GM12878 (cell line): ENCODE results near the gene KLF12. TPM values are rescaled to one million over a fixed set of nuclear protein-coding genes. Genes with fewer than 3 reads are reported as not detected.

Source experiments
- ATAC-seq: fragments of 200-7000 bp; cut with Tn5 transposase; 3 replicates; pipeline ENCODE4 v1.9.1; 2020; ENCODE audit warnings: mild to moderate bottlenecking, moderate library complexity
- BruUV-seq: library from RNA; stranded (reverse); fragments of 400-500 nt; replicated peaks from 2 replicates; lab custom pipeline; 2021; lab: Mats Ljungman, UMichigan
- CTCF ChIA-PET: fragments of 300-600 bp; sonication (Branson Sonifier 250); formaldehyde crosslinking; extraction: SDS; loops from one replicate; lab custom pipeline; 2021; ENCODE audit warnings: inconsistent platforms; lab: Yijun Ruan, JAX
- POLR2A ChIA-PET: fragments of 350-600 bp; formaldehyde crosslinking; extraction: SDS; loops from one replicate; lab custom pipeline; 2021; ENCODE audit warnings: inconsistent platforms; lab: Charles Lee
- RAD21 ChIA-PET: fragments of 300-600 bp; sonication (Branson Sonifier 250); formaldehyde crosslinking; loops from one replicate; lab custom pipeline; 2023; ENCODE audit warnings: antibody characterized with exemption; ENCODE audit not compliant: unreplicated experiment; lab: Charles Lee
- SMC1A ChIA-PET: fragments of 300-600 bp; sonication (Branson Sonifier 250); formaldehyde crosslinking; loops from one replicate; lab custom pipeline; 2023; ENCODE audit not compliant: unreplicated experiment, uncharacterized antibody; lab: Charles Lee
- DNase-seq: peaks from one replicate; pipeline ENCODE4 v3.0.0-alpha.2; 2011; ENCODE audit warnings: low read depth, low spot score
- FAIRE-seq: peaks from 3 replicates; lab custom pipeline; 2011; peaks lifted over from hg19 to GRCh38; lab: Jason Lieb, UNC
- H2AFZ ChIP-seq: 2 replicates; pipeline ENCODE4 v1.6.0; 2011; ENCODE audit warnings: low read depth, low read length, control low read depth; ENCODE audit not compliant: control insufficient read depth
- H3K27ac ChIP-seq: 2 replicates; pipeline ENCODE4 v1.5.1; 2011; ENCODE audit warnings: control low read depth; ENCODE audit not compliant: control insufficient read depth, insufficient read depth
- H3K27me3 ChIP-seq, 2 experiments: replicated peaks in 1 of 2; 2 replicates each; pipeline versions ENCODE4 v1.6.0 to v1.6.1; 2011; ENCODE audit warnings: low read length in 1 of 2; ENCODE audit not compliant: control insufficient read depth in 2 of 2, insufficient read depth in 2 of 2
- H3K36me3 ChIP-seq, 2 experiments: 2 replicates each; pipeline ENCODE4 v1.5.1; 2011; ENCODE audit warnings: low read length in 1 of 2; ENCODE audit not compliant: control insufficient read depth in 2 of 2, insufficient read depth in 2 of 2
- H3K4me1 ChIP-seq: 2 replicates; pipeline ENCODE4 v1.6.1; 2011; ENCODE audit warnings: mild to moderate bottlenecking, low read length, moderate library complexity, mixed read lengths; ENCODE audit not compliant: control insufficient read depth, insufficient read depth
- H3K4me2 ChIP-seq: 2 replicates; pipeline ENCODE4 v1.6.0; 2011; ENCODE audit warnings: control low read depth; ENCODE audit not compliant: control insufficient read depth, insufficient read depth
- H3K4me3 ChIP-seq: fragments of 200-600 bp; sonication (generic); 2 replicates; pipeline ENCODE4 v1.5.1; 2016
- H3K79me2 ChIP-seq: 2 replicates; pipeline ENCODE4 v1.6.0; 2011; ENCODE audit warnings: low read length; ENCODE audit not compliant: control insufficient read depth, insufficient read depth
- H3K9ac ChIP-seq: 2 replicates; pipeline ENCODE4 v1.8.0; 2011; ENCODE audit warnings: low read length, control low read depth, mixed read lengths; ENCODE audit not compliant: control insufficient read depth, insufficient read depth
- H3K9me3 ChIP-seq: replicated peaks from 3 replicates; pipeline ENCODE4 v1.5.1; 2011; ENCODE audit warnings: mild to moderate bottlenecking, low read length; ENCODE audit not compliant: control insufficient read depth, insufficient read depth
- H4K20me1 ChIP-seq: 2 replicates; pipeline ENCODE4 v1.6.0; 2011; ENCODE audit not compliant: control insufficient read depth, insufficient read depth
- ETV6 ChIP-seq, 2 experiments: fragments of 450-650 bp in 1 of 2; IDR thresholded peaks in 1 of 2; conservative IDR thresholded peaks in 1 of 2; 2 replicates each; pipeline ENCODE4 v1.6.1; 2014; ENCODE audit warnings: antibody characterized with exemption in 1 of 2, borderline replicate concordance in 1 of 2, low read depth in 1 of 2, mild to moderate bottlenecking in 1 of 2, moderate library complexity in 1 of 2
- HDAC6 ChIP-seq: fragments of 200-600 bp; sonication (generic); IDR thresholded peaks from one replicate; pipeline ENCODE4 v1.8.0; 2017; ENCODE audit warnings: antibody characterized with exemption; ENCODE audit not compliant: unreplicated experiment
- IKZF2 ChIP-seq, 2 experiments: fragments of 450-650 bp; IDR thresholded peaks; 2 replicates each; pipeline ENCODE4 v1.6.1; 2017; ENCODE audit warnings: mild to moderate bottlenecking in 2 of 2, moderate library complexity in 2 of 2
- POLR2AphosphoS2 ChIP-seq: IDR thresholded peaks from 2 replicates; pipeline ENCODE4 v1.6.1; 2011; ENCODE audit warnings: low read depth, mild to moderate bottlenecking, low read length, improper control_type of control experiment, moderate library complexity
- SPI1 ChIP-seq: IDR thresholded peaks from 2 replicates; pipeline ENCODE4 v1.6.1; 2011; ENCODE audit warnings: low read depth, mild to moderate bottlenecking, low read length, moderate library complexity, borderline replicate concordance; ENCODE audit not compliant: insufficient read depth
- WGBS: methylation state at CpG from one replicate; pipeline ENCODE4 v1.1.6; 2016; ENCODE audit warnings: low lambda C conversion rate; ENCODE audit not compliant: insufficient replicate concordance, insufficient coverage; ENCODE audit errors: missing lambda C conversion rate; 5-methylcytosine and 5-hydroxymethylcytosine counted together
- in situ Hi-C: fragments of 300-500 bp; cut with MboI; formaldehyde crosslinking; loops from 9 replicates; pipeline ENCODE4 v1.14.3; 2018; ENCODE audit warnings: mixed read lengths
- intact Hi-C: fragments of 100-400 bp; cut with micrococcal nuclease; formaldehyde crosslinking; loops from one replicate; pipeline ENCODE4 v1.14.2; 2022; ENCODE audit not compliant: unreplicated experiment
- polyA plus RNA-seq, 11 experiments: library from polyadenylated mRNA; depleted of rRNA in 4 of 11; unstranded in 6 of 11; stranded (reverse) in 5 of 11; fragments of >200 nt; fragmentation: Nextera tagmentation in 4 of 11; fragmentation: Illumina TruSeq in 1 of 11; extraction: Ambion mirVana in 4 of 11; extraction: Trizol in 1 of 11; gene quantifications; 1 replicate in 1 of 11; 2 replicates in 10 of 11; pipeline versions ENCODE4 v1.2.1 to v1.2.3, GENCODE V29; 2011 to 2016; ENCODE audit warnings: inconsistent platforms in 2 of 11, missing spikeins in 2 of 11, low read depth in 1 of 11
- total RNA-seq, 4 experiments: library from RNA; depleted of rRNA in 3 of 4; stranded (reverse); fragments of >200 nt in 3 of 4; fragmentation: Illumina TruSeq in 1 of 4; extraction: Trizol in 1 of 4; gene quantifications; 2 replicates each; pipeline versions ENCODE4 v1.2.1 to v1.2.3, GENCODE V29; 2013 to 2021
- TF ChIP-seq, protein P1 (sequence below): fragments of 450-650 bp; IDR thresholded peaks from 2 replicates; pipeline ENCODE4 v1.6.1; 2017; ENCODE audit warnings: borderline replicate concordance

KLF12 gene
- total and polyA plus RNA-seq, 10 of the 15 experiments (the other 5 are each of a cell fraction or from before 2014, with no cell fraction given): 0.11 to 11.4 (median 0.98) TPM

DNA sequence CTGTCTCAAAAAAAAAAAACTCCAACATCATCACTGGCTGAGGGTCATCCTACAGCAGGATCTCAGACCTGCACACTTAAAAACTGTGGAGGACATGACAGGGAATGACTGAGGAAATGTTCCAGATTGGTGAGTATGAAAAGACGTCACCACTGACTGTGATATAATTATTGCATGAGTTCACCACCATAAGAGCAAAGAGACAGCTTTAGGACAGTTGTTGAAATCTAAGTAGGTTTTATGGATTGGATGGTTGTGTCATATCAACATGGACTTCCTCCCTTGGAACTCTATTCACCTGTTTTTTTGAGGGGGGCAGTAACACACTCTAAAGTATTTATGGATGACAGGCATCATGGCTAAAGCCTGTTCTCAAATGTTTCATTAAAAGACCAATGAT, 31.5 kb downstream of the KLF12 start:
- ChIA-PET POLR2A (no interaction called here), RAD21 (no interaction called here), SMC1A (interaction anchor here (1.1 kb wide), 1 partner anchor 9 kb away, joined by 3 read pairs; no protein-coding TSS in a partner anchor), CTCF (no interaction called here)
- no peak overlapping the region for H2AFZ ChIP-seq
- H3K79me2 ChIP-seq: no peaks in the 10 kb centered on the region
- H3K9ac ChIP-seq: no peak overlapping the region
- no peak overlapping the region for H3K27ac ChIP-seq
- H3K27me3 ChIP-seq: no peaks in the 10 kb centered on the region
- H3K36me3 ChIP-seq: no peaks in the 10 kb centered on the region
- TF ChIP-seq ETV6 (conservative IDR thresholded peaks at IDR 0.05 in 1 of 2, IDR thresholded peaks at IDR 0.05 in 1 of 2; ENCODE audit: borderline replicate concordance in 1 of 2, low read depth in 1 of 2): no peak
- TF ChIP-seq IKZF2 (IDR thresholded peaks at IDR 0.05): no peak
- TF ChIP-seq, protein P1, sequence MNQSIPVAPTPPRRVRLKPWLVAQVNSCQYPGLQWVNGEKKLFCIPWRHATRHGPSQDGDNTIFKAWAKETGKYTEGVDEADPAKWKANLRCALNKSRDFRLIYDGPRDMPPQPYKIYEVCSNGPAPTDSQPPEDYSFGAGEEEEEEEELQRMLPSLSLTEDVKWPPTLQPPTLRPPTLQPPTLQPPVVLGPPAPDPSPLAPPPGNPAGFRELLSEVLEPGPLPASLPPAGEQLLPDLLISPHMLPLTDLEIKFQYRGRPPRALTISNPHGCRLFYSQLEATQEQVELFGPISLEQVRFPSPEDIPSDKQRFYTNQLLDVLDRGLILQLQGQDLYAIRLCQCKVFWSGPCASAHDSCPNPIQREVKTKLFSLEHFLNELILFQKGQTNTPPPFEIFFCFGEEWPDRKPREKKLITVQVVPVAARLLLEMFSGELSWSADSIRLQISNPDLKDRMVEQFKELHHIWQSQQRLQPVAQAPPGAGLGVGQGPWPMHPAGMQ: no peak
- no peak for TF ChIP-seq POLR2AphosphoS2
- in situ Hi-C loops: no loop called here
- H3K4me3 ChIP-seq: no peak overlapping the region
- DNase-seq: no peak
- FAIRE-seq: no peak
- intact Hi-C loops: no loop called here
- no TSS peak for BruUV-seq
- H4K20me1 ChIP-seq: no peaks in the 10 kb centered on the region
- 40% methylated on average over 1 of the region's 1 CpG for WGBS
- no peak overlapping the region for H3K4me2 ChIP-seq
- H3K4me1 ChIP-seq: no peaks in the 10 kb centered on the region
- no peak for ATAC-seq
- H3K9me3 ChIP-seq: no peaks in the 10 kb centered on the region

DNA sequence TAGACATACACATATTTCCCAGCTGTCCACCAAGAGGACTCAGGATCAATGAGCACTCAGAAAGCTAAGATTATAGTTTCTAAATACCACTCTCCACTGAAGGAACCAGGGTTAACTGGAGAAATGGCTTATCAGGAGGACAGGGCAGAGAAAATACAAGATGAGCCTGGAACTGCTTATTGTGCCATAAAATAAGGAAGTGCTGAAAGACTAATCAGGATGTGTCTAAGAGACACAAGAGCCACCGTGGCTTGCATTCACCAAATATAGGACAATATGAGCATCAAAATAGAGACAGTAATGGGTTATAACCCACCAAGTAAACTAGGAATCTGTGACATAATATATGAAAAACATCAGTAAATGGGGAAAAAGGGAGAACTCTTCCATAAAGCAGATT, 32.8 kb downstream of the KLF12 start:
- no peak for ATAC-seq
- DNase-seq: no peak
- ChIA-PET CTCF (interaction anchor here (0.6 kb wide), 1 partner anchor 180 kb away, joined by 3 read pairs; no protein-coding TSS in a partner anchor), RAD21 (no interaction called here), SMC1A (no interaction called here), POLR2A (no interaction called here)
- 11% methylated on average over 1 of the region's 1 CpG for WGBS
- TF ChIP-seq HDAC6: no peak
- TF ChIP-seq SPI1: peak; percentile 64; the same call in 1 of the 2 replicates
- no peak overlapping the region for H3K27ac ChIP-seq
- BruUV-seq: no TSS peak
- H3K4me1 ChIP-seq: no peaks in the 10 kb centered on the region
- FAIRE-seq: peak; percentile 66
- H3K4me2 ChIP-seq: no peak overlapping the region
- no peak overlapping the region for H3K9ac ChIP-seq
- H4K20me1 ChIP-seq: no peaks in the 10 kb centered on the region
- H3K27me3 ChIP-seq: no peaks in the 10 kb centered on the region
- no peak overlapping the region for H3K4me3 ChIP-seq
- intact Hi-C loops (no loop called here), in situ Hi-C loops (no loop called here)
- no peaks in the 10 kb centered on the region for H3K79me2 ChIP-seq
- no peaks in the 10 kb centered on the region for H3K9me3 ChIP-seq
- H2AFZ ChIP-seq: no peak overlapping the region
- H3K36me3 ChIP-seq: no peaks in the 10 kb centered on the region
